D721Med (cell line): ENCODE measurements around the gene SACS.

Experiments
- DNase-seq: peaks from one replicate; pipeline ENCODE4 v3.0.0; 2011; ENCODE audit warnings: low spot score; ENCODE audit not compliant: insufficient read length
- FAIRE-seq: peaks from 2 replicates; lab custom pipeline; 2011; peaks lifted over from hg19 to GRCh38; lab: Jason Lieb, UNC
- TF ChIP-seq, protein P1 (sequence below): IDR thresholded peaks from 2 replicates; pipeline ENCODE4 v1.5.1; 2012; ENCODE audit warnings: mild to moderate bottlenecking, control low read depth; ENCODE audit not compliant: insufficient read depth; ENCODE audit errors: missing control alignments

Gene SACS

DNA sequence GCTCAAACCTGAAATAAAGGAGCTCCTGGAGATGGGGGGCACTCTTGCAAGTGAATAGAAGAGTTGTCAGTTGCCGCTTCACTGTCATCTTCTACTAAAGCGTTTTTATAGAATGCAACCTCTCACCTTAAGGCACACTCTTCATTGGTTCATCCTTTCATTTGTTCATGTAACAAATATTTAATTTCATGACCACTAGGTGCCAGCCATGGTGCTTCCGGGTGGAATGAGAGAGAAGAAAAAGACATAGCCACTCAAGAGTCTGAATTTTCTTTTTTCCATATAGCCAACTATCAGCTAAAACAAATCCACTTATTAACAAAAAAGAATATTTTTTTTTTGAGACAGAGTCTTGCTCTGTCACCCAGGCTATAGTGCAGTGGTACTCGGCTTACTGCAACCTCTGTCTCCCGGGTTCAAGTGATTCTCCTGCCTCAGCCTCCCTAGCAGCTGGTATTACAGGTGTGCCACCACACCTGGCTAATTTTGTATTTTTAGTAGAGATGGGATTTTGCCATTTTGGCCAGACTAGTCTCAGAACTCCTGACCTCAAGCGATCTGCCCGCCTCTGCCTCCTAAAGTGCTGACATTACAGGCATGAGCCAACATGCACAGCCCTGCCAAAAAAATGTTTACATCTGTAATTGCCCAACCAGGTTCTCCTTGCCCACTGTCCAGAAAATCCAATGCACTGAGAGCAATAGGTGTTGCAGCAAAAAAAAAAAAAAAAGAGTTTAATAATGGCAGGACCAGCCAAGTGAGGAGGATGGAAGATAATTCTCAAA lies 22.1 kb upstream of the SACS start:
- TF ChIP-seq, protein P1, sequence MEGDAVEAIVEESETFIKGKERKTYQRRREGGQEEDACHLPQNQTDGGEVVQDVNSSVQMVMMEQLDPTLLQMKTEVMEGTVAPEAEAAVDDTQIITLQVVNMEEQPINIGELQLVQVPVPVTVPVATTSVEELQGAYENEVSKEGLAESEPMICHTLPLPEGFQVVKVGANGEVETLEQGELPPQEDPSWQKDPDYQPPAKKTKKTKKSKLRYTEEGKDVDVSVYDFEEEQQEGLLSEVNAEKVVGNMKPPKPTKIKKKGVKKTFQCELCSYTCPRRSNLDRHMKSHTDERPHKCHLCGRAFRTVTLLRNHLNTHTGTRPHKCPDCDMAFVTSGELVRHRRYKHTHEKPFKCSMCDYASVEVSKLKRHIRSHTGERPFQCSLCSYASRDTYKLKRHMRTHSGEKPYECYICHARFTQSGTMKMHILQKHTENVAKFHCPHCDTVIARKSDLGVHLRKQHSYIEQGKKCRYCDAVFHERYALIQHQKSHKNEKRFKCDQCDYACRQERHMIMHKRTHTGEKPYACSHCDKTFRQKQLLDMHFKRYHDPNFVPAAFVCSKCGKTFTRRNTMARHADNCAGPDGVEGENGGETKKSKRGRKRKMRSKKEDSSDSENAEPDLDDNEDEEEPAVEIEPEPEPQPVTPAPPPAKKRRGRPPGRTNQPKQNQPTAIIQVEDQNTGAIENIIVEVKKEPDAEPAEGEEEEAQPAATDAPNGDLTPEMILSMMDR: no peak
- no peak for DNase-seq
- no peak for FAIRE-seq

DNA sequence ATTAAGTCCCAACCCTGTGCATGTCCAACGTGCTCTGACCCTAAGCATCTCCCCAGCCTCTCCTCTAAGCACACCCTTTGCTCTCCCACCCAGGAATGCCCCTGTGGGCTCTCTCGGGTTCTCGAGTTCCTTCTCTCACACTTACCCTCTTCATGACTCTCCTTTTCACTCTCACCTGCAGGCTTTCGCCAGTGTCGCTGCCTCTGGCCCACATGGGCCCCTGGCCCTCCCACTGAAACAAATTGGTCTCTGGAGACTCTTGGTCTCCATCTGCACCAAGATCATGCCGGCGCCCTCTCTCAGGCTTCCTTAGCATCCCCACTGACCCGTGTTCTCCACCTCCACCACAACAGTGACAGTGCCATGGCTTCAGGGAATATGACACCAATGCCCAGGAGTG lies 19.6 kb upstream of the SACS start:
- FAIRE-seq: no peak
- no peak for DNase-seq
- TF ChIP-seq, protein P1: no peak

DNA sequence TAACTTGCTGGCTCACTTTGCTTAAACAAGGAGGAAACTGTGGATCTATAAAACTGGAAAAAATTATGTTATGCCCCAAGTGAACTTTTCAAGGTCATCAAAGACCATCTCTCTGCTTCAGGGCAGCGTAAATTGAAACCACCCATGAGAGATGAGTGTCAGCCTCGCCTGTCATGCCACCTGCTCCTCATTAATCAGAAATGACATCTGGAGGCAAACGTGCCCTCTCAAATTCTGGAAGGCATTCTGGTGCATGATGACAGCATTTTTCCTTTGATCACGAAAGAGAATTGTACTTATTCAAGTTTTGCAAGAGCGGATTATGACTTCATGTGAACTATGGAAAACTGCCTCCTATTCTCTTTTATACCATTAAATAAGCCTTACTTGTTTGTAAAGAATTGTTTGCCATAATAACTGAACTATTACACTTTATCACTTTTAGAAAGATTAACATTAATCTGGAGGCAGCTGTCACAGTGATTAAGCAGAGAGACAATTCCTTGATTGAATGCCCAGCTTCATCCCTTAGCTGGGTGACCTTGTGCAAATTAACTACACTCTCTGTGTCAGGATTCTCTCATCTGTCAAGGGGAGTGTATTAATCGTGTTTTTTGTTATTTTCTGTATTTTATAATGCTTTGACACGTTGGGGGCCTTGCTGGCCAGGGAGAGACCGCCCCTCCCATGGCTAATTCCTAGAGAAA lies 17.0 kb upstream of the SACS start:
- FAIRE-seq (peak; percentile 68), DNase-seq (no peak)
- TF ChIP-seq, protein P1: no peak

DNA sequence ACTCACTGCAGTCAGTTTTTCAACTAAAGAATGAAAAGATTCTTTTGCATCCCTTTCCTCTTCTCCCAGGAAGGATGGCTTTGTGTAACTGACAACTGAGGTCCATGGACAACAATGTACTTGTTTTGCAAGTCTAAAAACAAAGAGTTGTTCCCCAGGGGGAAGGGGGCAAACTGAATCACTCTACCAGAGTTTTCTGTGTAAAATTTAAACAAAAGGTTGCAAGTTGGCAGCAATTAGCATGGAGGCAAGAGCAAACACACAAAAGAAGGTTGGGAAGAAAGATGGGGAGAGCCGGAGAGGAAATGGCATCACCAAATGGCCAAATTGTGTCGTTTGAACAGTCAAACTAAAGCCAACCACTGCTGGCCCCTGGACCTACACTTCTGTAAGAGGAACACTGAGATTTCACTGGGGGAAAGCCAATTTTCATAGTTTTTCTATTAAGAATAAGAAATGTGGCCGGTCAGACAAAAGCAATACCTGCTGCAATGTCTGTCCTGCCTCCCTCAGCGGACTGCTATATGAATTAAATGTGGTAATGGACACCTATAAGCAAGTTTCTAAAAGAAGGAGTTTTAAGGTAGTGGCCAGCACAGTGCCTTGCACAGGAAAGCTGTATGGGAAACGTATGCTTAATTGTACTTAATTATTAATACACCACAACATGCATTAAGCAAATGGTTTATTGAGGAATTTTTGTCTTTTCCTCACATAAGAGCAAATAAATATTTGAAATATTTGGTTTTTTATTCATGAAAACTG lies 16.1 kb upstream of the SACS start:
- DNase-seq (no peak), FAIRE-seq (no peak)
- TF ChIP-seq, protein P1: no peak

DNA sequence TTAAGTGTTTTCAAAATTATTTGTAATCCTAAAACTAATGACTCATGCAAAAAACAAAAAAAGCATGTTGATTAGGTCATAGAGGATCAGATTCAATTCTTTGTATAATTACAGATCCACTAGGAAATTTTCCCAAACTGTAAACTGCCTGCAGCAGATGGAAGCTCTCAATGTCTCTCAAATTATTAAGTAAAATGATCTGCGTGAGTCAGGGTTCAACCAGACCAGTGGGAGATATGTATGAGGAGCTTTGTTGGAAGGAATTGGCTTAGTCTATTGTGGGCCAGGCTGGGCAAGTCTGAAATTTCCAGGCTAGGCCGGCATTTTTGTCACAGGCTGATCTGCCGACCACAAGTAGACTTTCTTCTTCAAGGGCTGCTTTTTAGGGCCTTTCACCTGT lies 14.4 kb upstream of the SACS start:
- TF ChIP-seq, protein P1: no peak
- FAIRE-seq: peak; percentile 6
- DNase-seq: no peak

DNA sequence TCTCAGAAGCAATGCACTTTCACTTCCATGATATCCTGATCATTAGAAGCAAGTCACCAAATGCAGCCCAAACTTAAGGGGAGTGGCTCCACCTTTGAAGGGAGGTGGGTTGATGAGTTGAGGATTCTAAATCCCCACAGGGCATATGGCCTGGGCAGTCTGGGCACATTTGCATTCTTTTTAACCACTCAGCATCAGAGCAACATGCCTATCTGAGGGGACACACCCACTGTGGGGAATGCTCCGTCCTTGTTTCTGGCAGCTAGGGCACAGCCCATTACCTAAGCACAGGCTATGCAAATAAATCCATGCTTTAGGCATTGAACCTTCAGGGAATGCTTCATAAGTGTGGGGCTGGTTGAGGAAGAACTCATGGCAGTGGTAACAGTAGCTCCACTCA lies 12.3 kb upstream of the SACS start:
- TF ChIP-seq, protein P1: no peak
- no peak for FAIRE-seq
- no peak for DNase-seq
